IPS-18c (cell line): ENCODE data around the gene NUP93.

Experiments used
- H3K4me3 ChIP-seq: 2 replicates; pipeline ENCODE4 v1.7.0; 2013; ENCODE audit warnings: low read depth, mild to moderate bottlenecking, low read length, moderate library complexity; ENCODE audit not compliant: insufficient read depth
- H3K9me3 ChIP-seq: one replicate; pipeline ENCODE4 v1.6.1; 2013; ENCODE audit warnings: mild to moderate bottlenecking, low read length, moderate library complexity; ENCODE audit not compliant: control insufficient read depth, insufficient read depth

NUP93 gene

GRCh38 chr16:56847173-56847910 lies 117.4 kb downstream of the NUP93 start:
- H3K9me3 ChIP-seq = no peaks in the 10 kb centered on the region
- no peak overlapping the region for H3K4me3 ChIP-seq

GRCh38 chr16:56848029-56848936 lies 118.4 kb downstream of the NUP93 start:
- no peaks in the 10 kb centered on the region for H3K9me3 ChIP-seq
- no peak overlapping the region for H3K4me3 ChIP-seq

- Histone ChIP-seq H3K4me3 (no peak overlapping the region), H3K9me3 (no peaks in the 10 kb centered on the region)
These were observed 119.2 kb downstream of the NUP93 start for GRCh38 chr16:56848955-56849689.

GRCh38 chr16:56849690-56850680 lies 120.1 kb downstream of the NUP93 start:
- Histone ChIP-seq H3K4me3 (no peak overlapping the region), H3K9me3 (no peaks in the 10 kb centered on the region)

GRCh38 chr16:56851671-56852400 lies 121.9 kb downstream of the NUP93 start:
- no peaks in the 10 kb centered on the region for H3K9me3 ChIP-seq
- H3K4me3 ChIP-seq = no peak overlapping the region

- no peak overlapping the region for H3K4me3 ChIP-seq
These were observed 122.4 kb downstream of the NUP93 start for GRCh38 chr16:56852401-56852730.

GRCh38 chr16:56852968-56853367 lies 123.0 kb downstream of the NUP93 start:
- no peaks in the 10 kb centered on the region for H3K9me3 ChIP-seq
- no peak overlapping the region for H3K4me3 ChIP-seq

More at GRCh38 chr16:56852401-56852730, 122.4 kb downstream of the NUP93 start:
- no peaks in the 10 kb centered on the region for H3K9me3 ChIP-seq

GRCh38 chr16:56855201-56855600 lies 125.3 kb downstream of the NUP93 start:
- H3K4me3 ChIP-seq = no peak overlapping the region
- H3K9me3 ChIP-seq = no peaks in the 10 kb centered on the region

GRCh38 chr16:56855946-56856345 lies 126.0 kb downstream of the NUP93 start:
- Histone ChIP-seq H3K9me3 (no peaks in the 10 kb centered on the region), H3K4me3 (no peak overlapping the region)

GRCh38 chr16:56856876-56857447 lies 127.0 kb downstream of the NUP93 start:
- Histone ChIP-seq H3K4me3 (no peak overlapping the region), H3K9me3 (no peaks in the 10 kb centered on the region)

- no peak overlapping the region for H3K4me3 ChIP-seq
- peaks cover 2% of the 10 kb centered on the region for H3K9me3 ChIP-seq
These were observed 128.4 kb downstream of the NUP93 start for GRCh38 chr16:56858374-56858773.

GRCh38 chr16:56859636-56860035 lies 129.7 kb downstream of the NUP93 start:
- Histone ChIP-seq H3K4me3 (no peak overlapping the region), H3K9me3 (peaks cover 2% of the 10 kb centered on the region)

- Histone ChIP-seq H3K9me3 (peaks cover 2% of the 10 kb centered on the region), H3K4me3 (no peak overlapping the region)
These were observed 130.5 kb downstream of the NUP93 start for GRCh38 chr16:56860226-56861020.

GRCh38 chr16:56861092-56861610 lies 131.2 kb downstream of the NUP93 start:
- peaks cover 2% of the 10 kb centered on the region for H3K9me3 ChIP-seq
- no peak overlapping the region for H3K4me3 ChIP-seq

GRCh38 chr16:56861756-56862155 lies 131.8 kb downstream of the NUP93 start:
- H3K9me3 ChIP-seq = peaks cover 2% of the 10 kb centered on the region
- no peak overlapping the region for H3K4me3 ChIP-seq
